ENCODE data around the gene TENT5C. TPM values are rescaled to one million over a fixed set of nuclear protein-coding genes. Genes with fewer than 3 reads are reported as not detected.

The TENT5C gene
- total RNA-seq, 4 donors from 2014 or later = 2.7 to 5.0 (median 3.4) TPM

DNA sequence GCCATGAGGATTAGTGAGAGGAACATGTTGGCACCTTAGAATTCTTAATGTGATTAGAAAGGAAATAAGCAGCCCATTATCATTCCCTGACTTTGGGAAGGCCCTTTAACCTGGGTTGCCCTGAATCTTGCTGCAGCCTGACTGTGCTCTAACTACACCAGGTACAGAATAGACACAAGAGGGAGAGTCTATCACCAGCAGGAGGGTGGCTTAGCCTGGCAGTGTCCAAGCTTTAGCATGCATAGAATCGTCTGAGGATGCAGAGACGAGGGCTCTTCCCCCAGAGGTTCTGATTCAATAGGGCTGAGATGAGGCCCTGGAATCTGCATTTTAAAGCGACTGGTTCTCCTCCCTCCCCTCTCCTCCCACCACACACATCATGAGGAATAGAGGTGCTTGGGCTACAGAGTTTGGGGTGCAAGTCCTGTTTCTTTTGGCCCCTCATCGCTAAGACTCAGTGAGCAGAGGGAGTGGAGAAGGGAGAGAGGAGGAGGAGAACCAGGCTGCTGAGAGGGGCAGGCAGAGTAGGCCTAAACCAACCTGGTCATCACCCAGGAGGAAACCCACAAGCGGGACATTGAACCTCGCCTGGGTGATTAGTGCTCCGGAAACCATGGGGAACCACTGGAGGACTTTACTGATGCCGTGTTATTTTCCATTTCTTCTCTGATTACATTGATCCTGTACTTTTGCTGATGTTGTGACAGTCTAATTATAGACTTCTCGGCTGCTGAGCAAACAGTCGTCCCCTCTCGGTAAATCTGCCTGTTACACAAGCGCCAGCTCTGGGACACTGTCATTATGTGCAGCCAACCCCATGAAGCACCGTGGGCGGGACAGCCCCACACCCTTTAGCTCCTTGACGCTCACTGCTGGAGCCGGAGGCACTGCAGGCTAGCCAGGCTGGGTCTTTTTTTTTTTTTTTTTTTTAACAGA is 6.3 kb upstream of the TENT5C start:
- Histone ChIP-seq H3K27me3 (no peaks in the 10 kb centered on the region), H3K27ac (no peak overlapping the region), H3K4me1 (no peaks in the 10 kb centered on the region), H3K36me3 (no peaks in the 10 kb centered on the region), H3K9me3 (no peaks in the 10 kb centered on the region), H3K4me3 (no peak overlapping the region)
- TF ChIP-seq POLR2AphosphoS5 (IDR thresholded peaks at IDR 0.05) (no peak), EP300 (IDR thresholded peaks at IDR 0.05) (no peak)
- TF ChIP-seq, protein P1, sequence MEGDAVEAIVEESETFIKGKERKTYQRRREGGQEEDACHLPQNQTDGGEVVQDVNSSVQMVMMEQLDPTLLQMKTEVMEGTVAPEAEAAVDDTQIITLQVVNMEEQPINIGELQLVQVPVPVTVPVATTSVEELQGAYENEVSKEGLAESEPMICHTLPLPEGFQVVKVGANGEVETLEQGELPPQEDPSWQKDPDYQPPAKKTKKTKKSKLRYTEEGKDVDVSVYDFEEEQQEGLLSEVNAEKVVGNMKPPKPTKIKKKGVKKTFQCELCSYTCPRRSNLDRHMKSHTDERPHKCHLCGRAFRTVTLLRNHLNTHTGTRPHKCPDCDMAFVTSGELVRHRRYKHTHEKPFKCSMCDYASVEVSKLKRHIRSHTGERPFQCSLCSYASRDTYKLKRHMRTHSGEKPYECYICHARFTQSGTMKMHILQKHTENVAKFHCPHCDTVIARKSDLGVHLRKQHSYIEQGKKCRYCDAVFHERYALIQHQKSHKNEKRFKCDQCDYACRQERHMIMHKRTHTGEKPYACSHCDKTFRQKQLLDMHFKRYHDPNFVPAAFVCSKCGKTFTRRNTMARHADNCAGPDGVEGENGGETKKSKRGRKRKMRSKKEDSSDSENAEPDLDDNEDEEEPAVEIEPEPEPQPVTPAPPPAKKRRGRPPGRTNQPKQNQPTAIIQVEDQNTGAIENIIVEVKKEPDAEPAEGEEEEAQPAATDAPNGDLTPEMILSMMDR (IDR thresholded peaks at IDR 0.05) = no peak
- 66% methylated on average over 16 of the region's 16 CpGs for WGBS
- peak; percentile 55 to 72 for DNase-seq (ENCODE audit: low spot score in 2 of 2)

DNA sequence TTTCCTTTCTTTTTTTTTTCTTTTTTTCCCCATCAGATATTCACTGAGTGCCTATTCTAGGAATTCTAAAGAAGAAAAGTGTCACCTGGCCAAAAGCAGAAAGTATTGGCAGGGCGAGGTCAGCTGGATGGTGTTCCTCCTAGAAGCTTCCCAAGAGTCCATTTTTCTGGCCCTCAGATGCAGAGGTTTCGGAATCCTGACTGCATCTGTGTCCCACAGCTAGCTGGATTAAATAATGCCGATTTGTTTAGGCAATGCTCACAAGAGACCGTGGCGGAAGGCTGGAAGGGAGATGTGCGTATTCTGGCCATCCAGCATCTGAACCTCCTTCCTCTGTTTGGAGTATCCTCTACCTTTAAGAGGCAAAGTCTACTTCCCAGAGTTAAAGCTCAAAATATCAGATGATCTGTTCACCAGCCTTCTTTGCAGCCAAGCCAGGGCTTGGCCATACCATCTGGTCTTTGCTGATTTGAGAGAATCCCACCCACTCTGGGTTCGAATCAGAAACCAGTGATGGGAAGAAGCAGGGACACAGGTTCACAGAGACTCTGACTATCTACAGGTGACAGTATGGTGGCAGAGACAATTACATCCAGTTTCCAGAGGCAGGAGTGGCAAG is 5.4 kb upstream of the TENT5C start:
- Histone ChIP-seq H3K4me1 (peaks cover 7% of the 10 kb centered on the region), H3K36me3 (no peaks in the 10 kb centered on the region), H3K4me3 (no peak overlapping the region), H3K27me3 (no peaks in the 10 kb centered on the region), H3K9me3 (no peaks in the 10 kb centered on the region), H3K27ac (no peak overlapping the region)
- TF ChIP-seq, protein P1 (IDR thresholded peaks at IDR 0.05) = no peak
- no peak for TF ChIP-seq POLR2AphosphoS5 (IDR thresholded peaks at IDR 0.05)
- no peak for TF ChIP-seq POLR2A (IDR thresholded peaks at IDR 0.05)
- TF ChIP-seq EP300 (IDR thresholded peaks at IDR 0.05) = no peak
- 87% methylated on average over 7 of the region's 7 CpGs for WGBS
- DNase-seq (ENCODE audit: low spot score in 2 of 2) = peak in 1 of 2 donors; percentile 59

DNA sequence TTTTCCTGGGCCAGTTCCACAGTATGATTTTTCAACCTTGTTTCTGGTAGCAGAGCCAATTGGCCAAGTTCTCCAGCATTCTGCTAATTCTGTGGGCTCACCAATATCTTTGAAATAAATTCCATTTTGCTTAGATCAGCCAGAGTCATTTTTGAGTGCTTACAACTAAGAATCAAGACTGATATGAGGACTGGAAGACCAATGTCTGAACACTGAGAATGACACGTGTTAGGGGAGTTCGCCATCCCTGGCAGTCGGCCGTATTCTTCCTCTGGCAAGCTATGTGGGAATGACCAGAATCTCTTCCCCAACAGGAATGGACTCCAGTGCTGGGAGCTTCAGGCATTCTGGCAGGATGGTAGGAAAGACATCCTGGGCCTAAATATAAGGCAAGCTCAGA is 4.9 kb upstream of the TENT5C start:
- no peak overlapping the region for H3K4me3 ChIP-seq
- peak; percentile 18 to 38 for DNase-seq (ENCODE audit: low spot score in 2 of 2)
- H3K4me1 ChIP-seq = peaks cover 8% of the 10 kb centered on the region
- 86% methylated on average over 4 of the region's 4 CpGs for WGBS
- H3K27me3 ChIP-seq = no peaks in the 10 kb centered on the region
- no peaks in the 10 kb centered on the region for H3K36me3 ChIP-seq
- TF ChIP-seq POLR2A (IDR thresholded peaks at IDR 0.05) = no peak
- H3K9me3 ChIP-seq = no peaks in the 10 kb centered on the region
- H3K27ac ChIP-seq = no peak overlapping the region

DNA sequence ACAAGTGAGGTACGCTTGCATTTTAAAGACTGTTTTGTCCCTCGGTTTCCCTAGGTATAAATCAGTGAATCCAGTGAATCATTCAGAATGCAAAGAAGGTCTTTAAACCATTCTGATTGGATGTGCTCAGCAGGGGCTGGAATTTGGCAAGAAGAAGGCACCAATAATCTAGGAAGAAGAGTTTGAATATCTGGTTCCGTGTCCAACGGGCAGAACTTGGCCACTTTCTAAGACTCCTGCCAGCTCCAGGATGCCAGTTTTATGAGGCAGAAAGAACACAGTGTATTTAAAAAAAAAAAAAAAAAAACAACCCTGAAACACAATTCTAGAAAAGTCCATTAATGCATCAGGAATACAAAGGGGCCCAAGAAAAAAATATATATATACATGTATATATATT is 3.0 kb upstream of the TENT5C start:
- H3K36me3 ChIP-seq = no peaks in the 10 kb centered on the region
- H3K4me3 ChIP-seq = no peak overlapping the region
- peaks cover 17% of the 10 kb centered on the region for H3K4me1 ChIP-seq
- peak in 1 of 2 donors; percentile 14 for DNase-seq (ENCODE audit: low spot score in 2 of 2)
- H3K27me3 ChIP-seq = no peaks in the 10 kb centered on the region
- TF ChIP-seq POLR2AphosphoS5 (IDR thresholded peaks at IDR 0.05) (no peak), EP300 (IDR thresholded peaks at IDR 0.05) (no peak), POLR2A (IDR thresholded peaks at IDR 0.05) (no peak)
- TF ChIP-seq, protein P1 (IDR thresholded peaks at IDR 0.05) = no peak
- H3K9me3 ChIP-seq = no peaks in the 10 kb centered on the region
- WGBS = 85% methylated on average over 4 of the region's 4 CpGs
- H3K27ac ChIP-seq = no peak overlapping the region

DNA sequence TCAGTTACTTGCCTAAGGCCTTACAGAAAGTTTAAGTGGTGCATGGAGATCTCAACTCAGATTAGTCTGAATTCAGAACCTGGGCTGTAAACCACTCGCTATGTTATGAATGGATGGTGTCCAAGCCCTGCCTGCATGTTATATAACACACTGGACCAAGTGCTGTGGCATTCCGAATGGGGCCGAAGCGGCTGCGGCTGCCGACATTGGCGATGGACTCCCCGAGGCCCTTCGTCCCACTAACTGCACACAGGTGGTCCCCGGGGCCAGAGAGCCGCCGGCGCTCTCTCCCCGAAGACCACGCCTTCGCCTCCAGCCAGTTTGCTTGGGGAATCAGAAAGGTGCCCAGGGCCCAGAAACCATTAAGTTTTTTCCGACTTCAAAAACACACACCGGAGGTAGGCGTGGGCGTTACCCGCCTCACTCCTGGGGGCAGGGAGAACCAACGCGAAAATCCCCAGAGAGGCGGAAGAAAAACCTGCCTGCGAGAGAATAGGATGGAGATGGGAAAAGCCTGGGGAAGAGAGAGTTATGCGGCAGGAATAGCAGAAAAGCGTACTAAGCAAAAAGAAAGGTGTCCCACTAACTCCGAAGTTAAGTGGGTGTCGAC is 579 bp upstream of the TENT5C start:
- peak overlapping the region; percentile 63 for H3K4me3 ChIP-seq
- peak in 1 of 2 donors; percentile 73 for DNase-seq (ENCODE audit: low spot score in 2 of 2)
- H3K27ac ChIP-seq = peak overlapping the region; percentile 56
- H3K4me1 ChIP-seq = peaks cover 17% of the 10 kb centered on the region
- no peaks in the 10 kb centered on the region for H3K36me3 ChIP-seq
- H3K9me3 ChIP-seq = no peaks in the 10 kb centered on the region
- TF ChIP-seq POLR2A (IDR thresholded peaks at IDR 0.05) (no peak), POLR2AphosphoS5 (IDR thresholded peaks at IDR 0.05) (no peak), EP300 (IDR thresholded peaks at IDR 0.05) (no peak)
- TF ChIP-seq, protein P1 (IDR thresholded peaks at IDR 0.05) = no peak
- H3K27me3 ChIP-seq = no peaks in the 10 kb centered on the region
- under 1% methylated on average over 22 of the region's 29 CpGs for WGBS

Data from suprapubic skin (tissue), 4 donors.